ENCODE measurements around the gene RNF113B.

DNA sequence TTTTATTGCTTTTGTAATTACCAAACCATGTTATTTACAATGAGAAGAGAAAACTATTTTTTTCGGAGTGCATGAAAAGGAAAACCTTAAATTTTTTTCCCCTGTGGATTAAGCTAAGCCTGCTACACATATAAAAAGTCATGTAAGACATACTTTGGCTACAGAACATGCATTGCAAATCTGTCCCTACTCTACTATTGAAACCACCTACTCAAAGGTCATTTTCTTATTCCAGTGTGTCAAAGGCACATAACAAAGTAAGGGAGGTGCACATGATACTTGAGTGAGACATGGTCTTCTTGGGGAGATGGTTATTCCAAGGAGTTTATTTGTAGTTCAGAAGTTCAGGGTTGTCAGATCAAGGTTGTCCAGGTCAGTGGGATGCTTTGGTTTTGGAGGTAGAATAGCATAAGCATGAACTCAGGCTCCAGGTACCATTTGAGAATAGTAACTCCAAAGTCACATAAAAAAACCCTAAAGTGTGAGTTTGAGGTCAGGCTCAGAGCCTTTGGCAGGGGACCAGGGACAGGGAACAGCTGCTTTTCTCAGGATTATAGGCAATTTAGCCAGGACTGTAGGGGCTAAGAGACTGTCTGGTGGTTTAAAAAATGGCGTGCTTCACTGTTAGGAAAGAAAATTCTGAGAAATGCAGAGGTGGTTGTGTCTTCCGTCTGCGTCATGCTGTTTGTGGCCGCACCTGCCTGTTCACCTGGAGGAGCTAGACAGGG, 18.7 kb downstream of the RNF113B start:
- TF ChIP-seq POLR2A (IDR thresholded peaks at IDR 0.05) (no peak), POLR2AphosphoS5 (IDR thresholded peaks at IDR 0.05) (no peak)
- TF ChIP-seq, protein P1, sequence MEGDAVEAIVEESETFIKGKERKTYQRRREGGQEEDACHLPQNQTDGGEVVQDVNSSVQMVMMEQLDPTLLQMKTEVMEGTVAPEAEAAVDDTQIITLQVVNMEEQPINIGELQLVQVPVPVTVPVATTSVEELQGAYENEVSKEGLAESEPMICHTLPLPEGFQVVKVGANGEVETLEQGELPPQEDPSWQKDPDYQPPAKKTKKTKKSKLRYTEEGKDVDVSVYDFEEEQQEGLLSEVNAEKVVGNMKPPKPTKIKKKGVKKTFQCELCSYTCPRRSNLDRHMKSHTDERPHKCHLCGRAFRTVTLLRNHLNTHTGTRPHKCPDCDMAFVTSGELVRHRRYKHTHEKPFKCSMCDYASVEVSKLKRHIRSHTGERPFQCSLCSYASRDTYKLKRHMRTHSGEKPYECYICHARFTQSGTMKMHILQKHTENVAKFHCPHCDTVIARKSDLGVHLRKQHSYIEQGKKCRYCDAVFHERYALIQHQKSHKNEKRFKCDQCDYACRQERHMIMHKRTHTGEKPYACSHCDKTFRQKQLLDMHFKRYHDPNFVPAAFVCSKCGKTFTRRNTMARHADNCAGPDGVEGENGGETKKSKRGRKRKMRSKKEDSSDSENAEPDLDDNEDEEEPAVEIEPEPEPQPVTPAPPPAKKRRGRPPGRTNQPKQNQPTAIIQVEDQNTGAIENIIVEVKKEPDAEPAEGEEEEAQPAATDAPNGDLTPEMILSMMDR (IDR thresholded peaks at IDR 0.05) = no peak
